Measurements from ENCODE around the gene STAT6.

The STAT6 gene

DNA sequence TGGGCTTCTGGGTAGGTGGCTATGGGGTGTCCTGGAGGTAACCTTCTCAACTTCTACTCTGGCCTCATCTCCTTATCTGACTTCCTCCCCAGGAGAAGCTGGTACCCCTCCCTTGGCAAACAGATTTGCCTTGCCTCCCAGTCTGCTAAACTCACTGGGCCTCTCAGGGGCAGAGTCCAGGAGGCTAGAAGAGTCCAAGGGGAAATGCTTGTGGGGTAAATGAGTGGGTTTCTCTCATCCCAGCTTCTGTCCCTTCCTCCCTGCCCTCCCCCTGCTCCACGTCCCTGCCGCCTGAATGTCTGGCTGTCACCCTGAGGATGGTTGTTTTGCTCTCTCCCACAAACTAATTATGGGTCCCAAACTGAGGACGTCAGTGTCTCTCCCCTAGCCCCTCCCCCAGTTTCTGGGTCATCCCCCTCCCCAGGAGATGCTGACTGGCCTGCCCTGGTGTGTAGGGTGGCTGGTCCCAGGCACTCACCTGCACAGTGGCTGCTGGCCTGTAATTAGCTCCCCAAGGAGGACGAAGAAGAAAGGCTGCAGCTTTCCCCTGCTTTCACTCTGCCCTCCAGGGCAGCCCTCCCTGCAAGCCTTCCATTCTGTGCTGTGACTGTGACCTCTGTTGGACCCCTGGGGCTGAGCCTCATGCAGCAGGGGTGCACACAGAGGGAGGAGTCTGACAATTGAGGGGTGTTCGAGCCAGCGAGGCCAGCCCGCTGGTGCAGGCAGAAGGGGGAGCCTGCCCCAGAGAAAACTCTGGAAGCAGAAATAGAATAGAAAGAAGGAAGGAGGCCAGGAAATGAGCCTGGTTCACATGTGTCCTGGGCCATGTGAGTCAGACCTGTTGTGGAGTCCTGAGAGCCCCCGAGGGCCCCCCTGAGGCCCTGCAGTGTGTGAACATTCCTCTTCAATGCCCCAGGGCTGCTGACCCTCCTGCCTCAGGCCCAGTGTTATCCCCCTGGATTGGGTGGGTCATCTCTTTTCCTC is 36.1 kb upstream of the STAT6 start, which contains the start of gene LRP1-AS:
Gene LRP1-AS, minus strand, starts transcription at position 659 of the 984 bp plus-strand sequence.
- no peak for DNase-seq (ENCODE audit: low read depth in 2 of 3, low spot score in 1 of 3)

- no peak for DNase-seq (ENCODE audit: low read depth in 2 of 3, low spot score in 1 of 3)
Observed at GRCh38 chr12:57146092-57146491, 34.9 kb upstream of the STAT6 start.

- no peak for DNase-seq (ENCODE audit: low read depth in 2 of 3, low spot score in 1 of 3)
Observed at GRCh38 chr12:57145460-57146059, 34.4 kb upstream of the STAT6 start.

DNA sequence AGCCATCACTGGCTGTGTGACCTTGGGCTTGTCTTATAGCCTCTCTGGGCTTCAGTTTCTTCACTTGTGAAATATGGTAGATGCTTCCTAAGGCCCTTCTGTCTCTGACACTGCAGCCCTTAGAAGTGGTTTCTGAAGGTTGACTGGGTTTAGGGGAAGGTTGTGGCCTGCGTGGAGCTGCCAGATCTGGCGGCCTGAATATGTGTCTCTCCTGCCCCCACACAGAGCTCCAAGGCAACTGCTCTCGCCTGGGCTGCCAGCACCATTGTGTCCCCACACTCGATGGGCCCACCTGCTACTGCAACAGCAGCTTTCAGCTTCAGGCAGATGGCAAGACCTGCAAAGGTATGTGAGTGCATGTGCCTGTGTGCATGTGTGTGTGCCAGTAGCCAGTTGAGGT is 32.3 kb upstream of the STAT6 start:
- no peak for DNase-seq (ENCODE audit: low read depth in 2 of 3, low spot score in 1 of 3)

- no peak for DNase-seq (ENCODE audit: low read depth in 2 of 3, low spot score in 1 of 3)
Observed at GRCh38 chr12:57142727-57143126, 31.6 kb upstream of the STAT6 start.

- DNase-seq (ENCODE audit: low read depth in 2 of 3, low spot score in 1 of 3): no peak
Observed at GRCh38 chr12:57142121-57142520, 31.0 kb upstream of the STAT6 start.

GRCh38 chr12:57141249-57141648 is 30.1 kb upstream of the STAT6 start:
- no peak for DNase-seq (ENCODE audit: low read depth in 2 of 3, low spot score in 1 of 3)

- no peak for DNase-seq (ENCODE audit: low read depth in 2 of 3, low spot score in 1 of 3)
Observed at GRCh38 chr12:57139796-57140649, 28.9 kb upstream of the STAT6 start.

DNA sequence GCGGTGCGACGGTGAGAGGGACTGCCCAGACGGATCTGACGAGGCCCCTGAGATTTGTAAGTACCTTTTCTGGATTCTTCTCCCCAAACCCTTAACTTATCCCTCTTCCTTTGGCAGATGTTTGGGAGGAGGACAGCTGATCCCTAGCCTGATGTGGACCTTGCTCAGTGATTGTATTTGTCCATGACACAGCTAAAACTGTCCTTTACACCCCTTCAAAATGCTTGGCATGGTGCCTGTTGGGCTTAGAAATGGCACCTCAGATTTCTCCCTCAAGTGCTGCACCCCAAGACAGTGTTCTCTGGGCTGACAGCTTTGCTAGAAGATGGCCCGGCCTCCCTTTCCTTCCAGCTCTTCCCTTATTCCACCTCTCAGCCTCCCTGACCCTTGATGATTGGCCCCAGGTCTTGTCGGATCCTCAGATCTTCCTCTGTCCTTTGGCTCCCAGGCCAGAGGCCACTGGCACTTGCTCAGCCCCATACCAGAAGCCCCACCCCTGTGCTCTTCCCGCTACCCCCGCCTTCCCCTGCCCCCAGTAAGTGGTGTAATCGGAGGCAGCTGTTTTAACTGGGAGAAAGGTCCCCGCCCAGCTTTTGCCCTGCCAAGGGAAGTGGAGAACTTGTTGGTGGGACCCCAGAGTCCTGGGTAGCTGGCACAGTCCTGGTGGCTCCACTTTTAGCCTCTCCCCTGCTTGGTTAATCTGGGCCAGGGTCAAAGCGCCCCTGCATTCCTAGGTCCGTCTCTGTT is 27.5 kb upstream of the STAT6 start:
- no peak for DNase-seq (ENCODE audit: low read depth in 2 of 3, low spot score in 1 of 3)

GRCh38 chr12:57135527-57136326 is 24.6 kb upstream of the STAT6 start:
- no peak for DNase-seq (ENCODE audit: low read depth in 2 of 3, low spot score in 1 of 3)

DNA sequence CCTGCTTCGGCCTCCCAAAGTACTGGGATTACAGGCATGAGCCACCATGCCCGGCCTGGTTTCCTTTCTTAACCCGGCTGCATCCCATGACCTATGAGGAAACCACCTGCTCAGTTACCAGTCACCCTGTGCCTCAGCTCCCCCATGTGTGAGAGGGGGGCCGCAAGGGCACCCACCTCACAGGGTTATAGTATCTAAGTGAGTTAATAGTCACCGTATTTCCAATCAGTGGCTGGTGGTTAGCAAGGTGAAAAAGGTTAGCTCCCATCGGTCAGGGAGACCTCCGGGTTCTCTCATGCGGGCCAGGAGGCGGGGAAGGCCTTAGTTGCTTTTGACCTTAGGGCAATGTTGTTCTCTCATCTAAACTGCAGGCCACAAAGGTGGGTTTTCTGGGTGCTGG is 23.8 kb upstream of the STAT6 start:
- DNase-seq (ENCODE audit: low read depth in 2 of 3, low spot score in 1 of 3): no peak

GRCh38 chr12:57133916-57134315 is 22.8 kb upstream of the STAT6 start:
- no peak for DNase-seq (ENCODE audit: low read depth in 2 of 3, low spot score in 1 of 3)

DNA sequence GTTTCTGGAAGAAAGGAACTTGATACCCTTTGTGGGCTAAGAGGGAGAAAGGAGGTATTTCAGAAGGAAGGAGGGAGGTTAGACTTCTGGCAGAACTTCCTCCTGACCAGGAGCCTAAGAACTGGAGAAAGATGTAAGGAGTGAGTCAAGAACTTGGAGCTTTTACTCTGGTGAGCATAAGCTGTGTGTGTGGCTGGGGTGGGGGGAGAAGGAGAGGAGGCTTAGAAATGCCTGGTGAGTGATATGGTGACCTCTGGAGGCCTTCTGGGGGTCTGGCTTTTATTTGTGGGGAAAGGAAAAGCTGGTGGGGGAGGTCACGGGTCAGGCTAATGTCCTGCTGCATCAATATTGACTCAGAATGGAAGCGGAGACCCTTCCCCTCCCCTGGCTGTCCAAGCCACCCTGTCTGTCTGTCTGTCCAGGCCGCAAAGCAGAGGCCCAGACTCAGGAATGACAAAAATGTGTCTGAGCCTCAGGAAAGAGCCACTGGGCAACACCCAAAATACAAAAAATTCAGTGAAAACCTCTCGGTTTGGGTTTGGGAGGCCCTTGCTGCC is 21.9 kb upstream of the STAT6 start:
- no peak for DNase-seq (ENCODE audit: low read depth in 2 of 3, low spot score in 1 of 3)

DNA sequence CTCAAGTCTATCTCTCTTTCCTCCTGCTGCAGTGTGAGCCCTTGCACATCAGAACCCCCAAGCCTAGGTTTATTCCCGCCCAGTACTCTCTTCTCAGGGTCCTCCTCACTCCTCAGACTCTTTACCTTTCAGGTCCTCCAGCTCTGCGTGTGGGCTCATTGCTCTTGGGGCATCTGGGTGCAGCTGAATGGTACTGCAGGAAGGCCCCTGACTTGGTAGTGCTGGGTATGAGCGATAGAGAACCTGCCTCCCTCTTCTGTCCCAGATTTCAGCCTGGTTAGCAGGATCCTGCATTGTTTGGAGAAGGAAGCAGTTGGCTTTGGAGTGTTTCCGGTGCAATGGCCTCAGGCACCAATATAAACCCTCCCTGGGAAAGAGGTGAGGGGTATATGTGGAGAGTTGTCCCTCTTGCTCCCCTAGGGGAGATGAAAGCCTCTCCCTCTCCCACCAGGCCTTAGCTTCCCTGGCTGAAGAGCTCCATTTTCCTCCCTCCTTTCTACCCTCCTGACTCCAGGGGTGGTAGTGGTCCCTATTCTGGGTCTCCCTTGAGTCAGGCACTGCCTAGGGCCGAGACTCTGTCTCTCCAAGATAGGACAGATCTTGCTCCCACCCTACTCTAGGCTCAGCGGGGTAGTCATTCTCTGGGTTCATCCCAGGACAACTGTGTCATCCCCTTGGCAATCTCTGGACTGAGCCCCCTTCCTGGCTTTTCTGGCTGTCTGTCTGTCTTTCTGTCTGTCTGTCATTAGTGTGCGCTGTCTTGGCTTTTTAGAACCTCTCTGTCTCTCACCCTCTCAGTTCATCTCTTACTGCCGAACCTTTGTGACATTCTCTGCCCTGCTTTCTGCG is 21.0 kb upstream of the STAT6 start:
- DNase-seq (ENCODE audit: low read depth in 2 of 3, low spot score in 1 of 3): no peak

DNA sequence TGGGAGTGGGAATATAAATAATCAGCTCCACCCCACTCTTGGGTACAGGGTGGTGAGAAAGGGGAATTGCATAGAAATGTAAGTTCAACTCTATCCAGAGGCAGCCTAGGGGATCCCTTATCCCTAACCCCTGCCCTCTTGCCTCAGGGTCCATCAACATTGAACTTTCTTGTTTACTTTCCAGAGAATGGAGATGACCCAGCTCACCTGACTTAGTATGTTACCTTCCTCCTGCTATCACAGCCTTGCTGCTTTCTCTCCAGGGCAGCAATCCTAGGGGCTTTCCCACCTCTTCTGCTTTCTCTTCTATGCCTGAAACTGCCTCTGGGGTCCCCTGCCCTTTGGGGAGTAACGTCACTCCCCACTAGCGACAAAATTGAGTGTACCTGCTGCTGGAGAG is 19.8 kb upstream of the STAT6 start:
- DNase-seq (ENCODE audit: low read depth in 2 of 3, low spot score in 1 of 3): no peak

DNA sequence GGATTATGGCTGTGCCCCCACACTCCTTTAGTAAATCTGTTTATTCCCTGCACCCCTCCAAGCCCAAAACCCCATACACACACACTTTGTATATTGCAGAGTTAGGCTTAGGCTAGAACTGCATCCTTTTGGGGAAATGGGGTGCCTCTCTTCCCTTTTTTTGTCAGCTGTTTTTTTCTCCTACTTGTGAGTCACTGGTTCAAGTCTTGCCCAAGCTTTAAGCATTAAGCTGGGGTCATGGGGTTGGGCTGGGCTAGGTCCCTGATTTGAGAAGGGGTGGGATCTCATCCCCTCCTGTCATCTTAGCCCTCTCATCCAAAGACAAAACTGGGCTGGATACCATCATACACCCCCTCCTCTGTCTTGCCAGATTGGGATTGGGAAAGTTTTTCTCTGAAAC is 18.7 kb upstream of the STAT6 start:
- DNase-seq (ENCODE audit: low read depth in 2 of 3, low spot score in 1 of 3): no peak

DNA sequence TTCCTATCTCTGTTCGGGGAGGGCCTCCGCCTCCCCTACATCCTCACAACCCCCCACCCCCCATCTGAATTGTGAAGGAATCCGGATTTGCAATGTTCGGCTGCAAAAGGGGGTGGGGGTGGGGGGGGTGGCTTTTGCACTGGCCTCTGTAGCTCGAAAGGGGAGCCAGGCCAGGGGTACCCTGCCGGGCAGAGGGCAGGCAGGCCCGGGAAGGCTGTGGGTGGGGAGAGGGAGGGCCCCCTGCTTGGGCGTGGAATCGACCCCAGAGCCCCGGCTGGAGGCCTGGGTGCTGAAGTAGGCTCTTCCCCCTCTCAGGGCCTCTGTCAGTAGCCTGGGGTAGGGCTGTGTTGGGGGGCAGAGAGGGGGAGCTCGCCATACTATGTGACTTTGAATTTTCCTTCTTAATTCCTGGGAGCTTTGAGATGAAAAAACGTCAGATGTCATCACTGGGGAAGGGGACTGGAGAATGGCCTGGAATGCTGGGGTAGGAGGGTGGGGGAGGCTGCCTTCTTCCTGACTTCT is 18.2 kb upstream of the STAT6 start:
- no peak for DNase-seq (ENCODE audit: low read depth in 2 of 3, low spot score in 1 of 3)

DNA sequence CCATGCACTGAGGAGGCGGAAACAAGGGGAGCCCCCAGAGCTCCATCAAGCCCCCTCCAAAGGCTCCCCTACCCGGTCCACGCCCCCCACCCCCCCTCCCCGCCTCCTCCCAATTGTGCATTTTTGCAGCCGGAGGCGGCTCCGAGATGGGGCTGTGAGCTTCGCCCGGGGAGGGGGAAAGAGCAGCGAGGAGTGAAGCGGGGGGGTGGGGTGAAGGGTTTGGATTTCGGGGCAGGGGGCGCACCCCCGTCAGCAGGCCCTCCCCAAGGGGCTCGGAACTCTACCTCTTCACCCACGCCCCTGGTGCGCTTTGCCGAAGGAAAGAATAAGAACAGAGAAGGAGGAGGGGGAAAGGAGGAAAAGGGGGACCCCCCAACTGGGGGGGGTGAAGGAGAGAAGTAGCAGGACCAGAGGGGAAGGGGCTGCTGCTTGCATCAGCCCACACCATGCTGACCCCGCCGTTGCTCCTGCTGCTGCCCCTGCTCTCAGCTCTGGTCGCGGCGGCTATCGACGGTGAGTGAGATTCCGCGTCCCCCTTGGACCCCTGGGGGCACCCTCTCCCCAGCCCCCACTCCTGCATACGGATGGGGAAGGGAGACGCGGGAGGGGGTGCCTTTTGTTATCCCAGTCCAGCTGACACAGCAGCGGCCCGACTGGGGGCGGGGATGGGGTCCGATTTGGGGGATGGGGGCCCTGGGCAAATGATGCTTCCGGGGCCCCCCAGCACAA is 17.5 kb upstream of the STAT6 start:
- DNase-seq (ENCODE audit: low read depth in 2 of 3, low spot score in 1 of 3): no peak
